Skeletal muscle satellite cell (primary cell): ENCODE data around the gene AIP. TPM values are rescaled to one million over a fixed set of nuclear protein-coding genes. Genes with fewer than 3 reads are reported as not detected.

Source experiments
- H3K27me3 ChIP-seq: 2 replicates; pipeline ENCODE4 v1.7.0; 2013; ENCODE audit warnings: low read length; ENCODE audit not compliant: control insufficient read depth, insufficient read depth
- H3K36me3 ChIP-seq: 2 replicates; pipeline ENCODE4 v1.7.0; 2013; ENCODE audit warnings: mild to moderate bottlenecking, control low read depth, low read length; ENCODE audit not compliant: insufficient read depth
- H3K4me1 ChIP-seq: 2 replicates; pipeline ENCODE4 v1.7.0; 2013; ENCODE audit warnings: low read length; ENCODE audit not compliant: control insufficient read depth, insufficient read depth
- H3K4me2 ChIP-seq: 2 replicates; pipeline ENCODE4 v1.7.0; 2013; ENCODE audit warnings: mild to moderate bottlenecking, low read length
- H3K4me3 ChIP-seq: 2 replicates; pipeline ENCODE4 v1.7.0; 2013; ENCODE audit warnings: low read length
- H3K9ac ChIP-seq: 2 replicates; pipeline ENCODE4 v1.7.0; 2013; ENCODE audit warnings: mild to moderate bottlenecking, low read depth, low read length, moderate library complexity
- H3K9me3 ChIP-seq: replicated peaks from 2 replicates; pipeline ENCODE4 v1.7.0; 2013; ENCODE audit warnings: mild to moderate bottlenecking, control low read depth, low read length
- small RNA-seq: library from RNA; depleted of rRNA; stranded (forward); fragments of <200 nt; gene quantifications from one replicate; pipeline ENCODE3, GENCODE V24; 2012

Gene AIP

DNA sequence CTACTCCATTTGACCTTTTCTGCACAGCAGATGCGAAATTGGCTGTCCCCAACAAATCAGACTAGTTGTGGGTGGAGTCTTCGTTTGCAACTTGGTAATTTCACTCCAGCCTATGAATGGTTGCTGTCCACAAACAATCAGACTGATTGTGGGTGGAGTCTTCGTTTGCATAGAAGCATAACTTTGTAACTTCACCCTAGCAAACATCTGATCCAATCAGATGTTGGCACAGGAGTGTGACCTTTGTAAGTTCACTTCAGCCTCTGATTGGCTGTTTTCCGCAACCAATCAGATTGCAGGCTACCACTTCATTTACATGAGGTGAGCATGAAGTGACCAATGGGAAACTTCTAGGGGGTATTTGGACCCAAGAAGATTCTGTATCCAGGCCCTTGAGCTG, 56.7 kb downstream of the AIP start:
- Histone ChIP-seq H3K4me1 (no peaks in the 10 kb centered on the region), H3K36me3 (no peaks in the 10 kb centered on the region), H3K9me3 (peaks cover under 1% of the 10 kb centered on the region), H3K9ac (no peak overlapping the region), H3K4me3 (no peak overlapping the region), H3K4me2 (no peak overlapping the region), H3K27me3 (peaks cover 15% of the 10 kb centered on the region)

Small RNA genes within 50 kb of the gene (small RNA-seq; reads per million reads assigned to genes)
- not detected for gene MIR6752
